ENCODE results near the gene MTRF1. TPM values are rescaled to one million over a fixed set of nuclear protein-coding genes. Genes with fewer than 3 reads are reported as not detected.

Gene MTRF1
- polyA plus RNA-seq, 2 of the 4 experiments (the other 2 are of a cell fraction), result 9.1 to 16.1 TPM

DNA sequence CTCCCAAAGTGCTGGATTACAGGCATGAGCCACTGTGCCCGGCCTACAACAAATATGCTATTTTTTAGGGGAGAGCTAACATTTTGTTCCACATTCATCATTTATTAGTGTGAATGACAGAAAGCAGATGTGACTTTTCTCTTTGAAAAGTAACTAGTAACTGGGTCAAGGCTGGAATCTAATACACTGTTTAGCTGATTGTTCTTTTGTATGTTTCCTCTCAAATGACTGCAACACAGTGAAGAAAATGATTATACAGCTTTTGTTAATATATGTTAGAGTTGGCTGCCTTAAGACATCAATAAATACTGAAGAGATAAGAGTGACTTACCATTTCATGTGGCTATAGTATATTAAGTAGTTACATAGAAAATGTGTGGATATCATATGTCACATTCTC lies 27.0 kb downstream of the MTRF1 start:
- ATAC-seq (no peak), DNase-seq (ENCODE audit: low read depth in 1 of 2, low spot score in 1 of 2) (no peak), FAIRE-seq (no peak)
- Histone ChIP-seq H3K4me1 (no peaks in the 10 kb centered on the region), H3K4me2 (no peak overlapping the region), H3K27ac (no peak overlapping the region), H3K9me3 (no peaks in the 10 kb centered on the region), H3K4me3 (no peak overlapping the region)
- CTCF ChIA-PET, result no interaction called here
- WGBS (ENCODE audit: missing lambda C conversion rate), result 76% methylated on average over 1 of the region's 1 CpG
- no peak for TF ChIP-seq ESRRA (IDR thresholded peaks at IDR 0.05; ENCODE audit: borderline replicate concordance, low read length)
- TF ChIP-seq, protein P1, sequence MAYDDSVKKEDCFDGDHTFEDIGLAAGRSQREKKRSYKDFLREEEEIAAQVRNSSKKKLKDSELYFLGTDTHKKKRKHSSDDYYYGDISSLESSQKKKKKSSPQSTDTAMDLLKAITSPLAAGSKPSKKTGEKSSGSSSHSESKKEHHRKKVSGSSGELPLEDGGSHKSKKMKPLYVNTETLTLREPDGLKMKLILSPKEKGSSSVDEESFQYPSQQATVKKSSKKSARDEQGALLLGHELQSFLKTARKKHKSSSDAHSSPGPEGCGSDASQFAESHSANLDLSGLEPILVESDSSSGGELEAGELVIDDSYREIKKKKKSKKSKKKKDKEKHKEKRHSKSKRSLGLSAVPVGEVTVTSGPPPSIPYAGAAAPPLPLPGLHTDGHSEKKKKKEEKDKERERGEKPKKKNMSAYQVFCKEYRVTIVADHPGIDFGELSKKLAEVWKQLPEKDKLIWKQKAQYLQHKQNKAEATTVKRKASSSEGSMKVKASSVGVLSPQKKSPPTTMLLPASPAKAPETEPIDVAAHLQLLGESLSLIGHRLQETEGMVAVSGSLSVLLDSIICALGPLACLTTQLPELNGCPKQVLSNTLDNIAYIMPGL (CRISPR knock-in tag; IDR thresholded peaks at IDR 0.05; ENCODE audit: borderline replicate concordance), result no peak
- TF ChIP-seq HOXA7 (CRISPR knock-in tag; IDR thresholded peaks at IDR 0.05), result no peak
- TF ChIP-seq TP53 (CRISPR knock-in tag; IDR thresholded peaks at IDR 0.05), result no peak
- no peak for TF ChIP-seq NFE2L2 (conservative IDR thresholded peaks at IDR 0.05; ENCODE audit: low read length)
- POLR2A ChIA-PET, result no interaction called here

DNA sequence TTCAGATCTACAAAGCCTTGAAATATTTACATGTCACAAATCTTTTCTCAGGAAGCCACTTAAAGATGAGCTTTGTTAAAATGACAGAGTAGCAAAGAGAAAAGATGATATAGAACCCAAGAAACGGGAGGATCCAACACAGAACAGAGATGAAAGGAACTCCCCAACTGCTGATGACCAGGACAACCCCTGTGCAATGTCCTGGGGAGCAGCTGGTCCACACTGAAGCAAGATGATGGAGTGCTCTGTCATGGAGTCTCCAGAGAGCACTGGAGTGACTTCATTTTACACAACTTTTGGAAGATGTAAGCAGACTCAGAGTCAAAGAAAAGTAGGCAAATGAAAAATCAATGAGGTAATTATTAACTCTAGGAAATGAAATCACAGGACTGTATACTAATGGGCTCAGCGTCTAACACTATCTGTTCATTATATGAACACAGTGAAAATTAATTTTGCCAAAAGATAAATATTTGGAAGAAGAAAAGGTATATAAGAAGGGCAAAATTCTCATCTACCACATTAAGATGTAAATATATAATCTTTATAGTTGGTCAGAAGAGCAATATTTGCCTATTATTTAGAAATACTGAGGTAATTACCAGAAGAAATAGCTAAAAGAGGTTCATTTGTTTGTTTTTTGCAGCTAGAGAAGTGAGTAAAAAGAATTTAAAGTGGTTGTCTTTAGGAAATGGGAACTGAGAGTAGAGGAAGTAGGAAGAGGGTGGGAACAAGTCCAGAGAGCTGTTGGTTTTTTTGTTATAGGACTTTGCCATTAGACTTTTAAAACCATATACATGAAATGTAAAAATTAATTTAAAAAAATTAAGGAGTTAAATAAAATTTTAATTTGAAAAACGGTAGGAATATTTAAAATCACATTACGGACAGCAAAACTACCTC lies 30.5 kb downstream of the MTRF1 start:
- Histone ChIP-seq H3K4me3 (no peak overlapping the region), H3K4me2 (no peak overlapping the region), H3K4me1 (no peaks in the 10 kb centered on the region), H3K9me3 (no peaks in the 10 kb centered on the region), H3K27ac (no peak overlapping the region)
- POLR2A ChIA-PET, result no interaction called here
- 83% methylated on average over 4 of the region's 4 CpGs for WGBS (ENCODE audit: missing lambda C conversion rate)
- CTCF ChIA-PET, result interaction anchor here (1.2 kb wide), 1 partner anchor 17 kb away, joined by 3 read pairs; no protein-coding TSS in a partner anchor
- no peak for FAIRE-seq
- no peak for DNase-seq (ENCODE audit: low read depth in 1 of 2, low spot score in 1 of 2)
- no peak for TF ChIP-seq CHD4 (IDR thresholded peaks at IDR 0.05; ENCODE audit: borderline replicate concordance)
- TF ChIP-seq, protein P2, sequence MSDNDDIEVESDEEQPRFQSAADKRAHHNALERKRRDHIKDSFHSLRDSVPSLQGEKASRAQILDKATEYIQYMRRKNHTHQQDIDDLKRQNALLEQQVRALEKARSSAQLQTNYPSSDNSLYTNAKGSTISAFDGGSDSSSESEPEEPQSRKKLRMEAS (IDR thresholded peaks at IDR 0.05), result no peak
- no peak for TF ChIP-seq ZSCAN20 (CRISPR knock-in tag; IDR thresholded peaks at IDR 0.05)
- TF ChIP-seq, protein P3, sequence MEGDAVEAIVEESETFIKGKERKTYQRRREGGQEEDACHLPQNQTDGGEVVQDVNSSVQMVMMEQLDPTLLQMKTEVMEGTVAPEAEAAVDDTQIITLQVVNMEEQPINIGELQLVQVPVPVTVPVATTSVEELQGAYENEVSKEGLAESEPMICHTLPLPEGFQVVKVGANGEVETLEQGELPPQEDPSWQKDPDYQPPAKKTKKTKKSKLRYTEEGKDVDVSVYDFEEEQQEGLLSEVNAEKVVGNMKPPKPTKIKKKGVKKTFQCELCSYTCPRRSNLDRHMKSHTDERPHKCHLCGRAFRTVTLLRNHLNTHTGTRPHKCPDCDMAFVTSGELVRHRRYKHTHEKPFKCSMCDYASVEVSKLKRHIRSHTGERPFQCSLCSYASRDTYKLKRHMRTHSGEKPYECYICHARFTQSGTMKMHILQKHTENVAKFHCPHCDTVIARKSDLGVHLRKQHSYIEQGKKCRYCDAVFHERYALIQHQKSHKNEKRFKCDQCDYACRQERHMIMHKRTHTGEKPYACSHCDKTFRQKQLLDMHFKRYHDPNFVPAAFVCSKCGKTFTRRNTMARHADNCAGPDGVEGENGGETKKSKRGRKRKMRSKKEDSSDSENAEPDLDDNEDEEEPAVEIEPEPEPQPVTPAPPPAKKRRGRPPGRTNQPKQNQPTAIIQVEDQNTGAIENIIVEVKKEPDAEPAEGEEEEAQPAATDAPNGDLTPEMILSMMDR (IDR thresholded peaks at IDR 0.05), result no peak
- no peak for TF ChIP-seq POLR2AphosphoS2 (conservative IDR thresholded peaks at IDR 0.05; ENCODE audit: low read length)
- TF ChIP-seq NR3C1 (IDR thresholded peaks at IDR 0.05), result no peak
- TF ChIP-seq SMC3 (IDR thresholded peaks at IDR 0.05), result no peak
- no peak for TF ChIP-seq MAFK (IDR thresholded peaks at IDR 0.05; ENCODE audit: partially characterized antibody)
- TF ChIP-seq SREBF2 (IDR thresholded peaks at IDR 0.05), result no peak
- TF ChIP-seq, protein P4, sequence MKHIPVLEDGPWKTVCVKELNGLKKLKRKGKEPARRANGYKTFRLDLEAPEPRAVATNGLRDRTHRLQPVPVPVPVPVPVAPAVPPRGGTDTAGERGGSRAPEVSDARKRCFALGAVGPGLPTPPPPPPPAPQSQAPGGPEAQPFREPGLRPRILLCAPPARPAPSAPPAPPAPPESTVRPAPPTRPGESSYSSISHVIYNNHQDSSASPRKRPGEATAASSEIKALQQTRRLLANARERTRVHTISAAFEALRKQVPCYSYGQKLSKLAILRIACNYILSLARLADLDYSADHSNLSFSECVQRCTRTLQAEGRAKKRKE (CRISPR knock-in tag; IDR thresholded peaks at IDR 0.05; ENCODE audit: low read depth), result no peak
- TF ChIP-seq RNF2 (IDR thresholded peaks at IDR 0.05; ENCODE audit: borderline replicate concordance, low read depth), result no peak
- no peak for TF ChIP-seq GATA3 (IDR thresholded peaks at IDR 0.05; ENCODE audit: borderline replicate concordance)
- TF ChIP-seq HOXA7 (CRISPR knock-in tag; IDR thresholded peaks at IDR 0.05), result no peak
- TF ChIP-seq CHD2 (IDR thresholded peaks at IDR 0.05; ENCODE audit: low read length, partially characterized antibody), result no peak
- TF ChIP-seq HOXB13 (CRISPR knock-in tag; IDR thresholded peaks at IDR 0.05; ENCODE audit: low read depth), result no peak
- no peak for TF ChIP-seq KDM1A (IDR thresholded peaks at IDR 0.05; ENCODE audit: low read depth)
- no peak for TF ChIP-seq ZFP36 (IDR thresholded peaks at IDR 0.05; ENCODE audit: borderline replicate concordance, partially characterized antibody)
- TF ChIP-seq, protein P5, sequence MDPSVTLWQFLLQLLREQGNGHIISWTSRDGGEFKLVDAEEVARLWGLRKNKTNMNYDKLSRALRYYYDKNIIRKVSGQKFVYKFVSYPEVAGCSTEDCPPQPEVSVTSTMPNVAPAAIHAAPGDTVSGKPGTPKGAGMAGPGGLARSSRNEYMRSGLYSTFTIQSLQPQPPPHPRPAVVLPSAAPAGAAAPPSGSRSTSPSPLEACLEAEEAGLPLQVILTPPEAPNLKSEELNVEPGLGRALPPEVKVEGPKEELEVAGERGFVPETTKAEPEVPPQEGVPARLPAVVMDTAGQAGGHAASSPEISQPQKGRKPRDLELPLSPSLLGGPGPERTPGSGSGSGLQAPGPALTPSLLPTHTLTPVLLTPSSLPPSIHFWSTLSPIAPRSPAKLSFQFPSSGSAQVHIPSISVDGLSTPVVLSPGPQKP (IDR thresholded peaks at IDR 0.05; ENCODE audit: low read depth, low read length), result no peak
- no peak for ATAC-seq
